Measurements from ENCODE around the gene FSTL4. TPM values are rescaled to one million over a fixed set of nuclear protein-coding genes. Genes with fewer than 3 reads are reported as not detected.

The FSTL4 gene
- total RNA-seq, 1 experiment from 2014 or later = 0.12 TPM

- ChIA-PET POLR2A (no interaction called here), CTCF (interaction anchor here (0.6 to 2.0 kb wide), 3 partner anchors 25 to 505 kb away, joined by 3 to 8 read pairs (median 5); no protein-coding TSS in a partner anchor)
- no peak overlapping the region for H3K27ac Mint-ChIP-seq (ENCODE audit: low read depth, unreplicated experiment)
- no peaks in the 10 kb centered on the region for H3K9me3 Mint-ChIP-seq (ENCODE audit: unreplicated experiment)
- no peak for DNase-seq (ENCODE audit: unreplicated experiment)
- BruUV-seq (replicated peaks) = no TSS peak
- intact Hi-C loops (cut with micrococcal nuclease) = no loop called here
- no peaks in the 10 kb centered on the region for H3K4me1 Mint-ChIP-seq (ENCODE audit: insufficient read depth, unreplicated experiment)
- TF ChIP-seq, protein P1, sequence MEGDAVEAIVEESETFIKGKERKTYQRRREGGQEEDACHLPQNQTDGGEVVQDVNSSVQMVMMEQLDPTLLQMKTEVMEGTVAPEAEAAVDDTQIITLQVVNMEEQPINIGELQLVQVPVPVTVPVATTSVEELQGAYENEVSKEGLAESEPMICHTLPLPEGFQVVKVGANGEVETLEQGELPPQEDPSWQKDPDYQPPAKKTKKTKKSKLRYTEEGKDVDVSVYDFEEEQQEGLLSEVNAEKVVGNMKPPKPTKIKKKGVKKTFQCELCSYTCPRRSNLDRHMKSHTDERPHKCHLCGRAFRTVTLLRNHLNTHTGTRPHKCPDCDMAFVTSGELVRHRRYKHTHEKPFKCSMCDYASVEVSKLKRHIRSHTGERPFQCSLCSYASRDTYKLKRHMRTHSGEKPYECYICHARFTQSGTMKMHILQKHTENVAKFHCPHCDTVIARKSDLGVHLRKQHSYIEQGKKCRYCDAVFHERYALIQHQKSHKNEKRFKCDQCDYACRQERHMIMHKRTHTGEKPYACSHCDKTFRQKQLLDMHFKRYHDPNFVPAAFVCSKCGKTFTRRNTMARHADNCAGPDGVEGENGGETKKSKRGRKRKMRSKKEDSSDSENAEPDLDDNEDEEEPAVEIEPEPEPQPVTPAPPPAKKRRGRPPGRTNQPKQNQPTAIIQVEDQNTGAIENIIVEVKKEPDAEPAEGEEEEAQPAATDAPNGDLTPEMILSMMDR (IDR thresholded peaks at IDR 0.05; ENCODE audit: unreplicated experiment) = no peak
- H3K27me3 Mint-ChIP-seq (ENCODE audit: insufficient read depth, unreplicated experiment) = peaks cover 9% of the 10 kb centered on the region
- H3K36me3 Mint-ChIP-seq (ENCODE audit: insufficient read depth, unreplicated experiment) = no peaks in the 10 kb centered on the region
- H3K4me3 Mint-ChIP-seq (ENCODE audit: unreplicated experiment) = no peak overlapping the region
These were observed 248.3 kb downstream of the FSTL4 start for GRCh38 chr5:133363807-133364587.

DNA sequence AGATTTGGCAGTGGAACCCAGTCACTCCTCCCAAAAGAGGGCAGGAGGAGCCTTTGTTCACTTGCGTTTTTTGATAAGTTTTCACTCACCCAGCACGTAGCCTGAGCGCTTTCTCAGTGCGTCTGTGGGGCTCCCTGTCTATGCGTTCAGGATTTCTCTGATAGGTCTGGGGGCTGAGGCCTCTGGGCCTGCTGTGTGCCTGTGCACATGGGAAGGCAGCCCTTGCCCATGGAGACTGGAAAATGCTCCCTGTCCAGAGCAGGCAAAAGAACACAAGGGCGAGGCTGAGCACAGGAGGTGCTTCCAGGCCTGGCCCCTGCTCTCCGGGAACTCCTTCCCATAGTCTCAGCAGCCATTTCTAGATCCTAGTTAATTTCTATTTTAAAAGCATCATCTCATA lies 249.9 kb downstream of the FSTL4 start:
- CTCF ChIA-PET = no interaction called here
- no peaks in the 10 kb centered on the region for H3K4me1 Mint-ChIP-seq (ENCODE audit: insufficient read depth, unreplicated experiment)
- no peaks in the 10 kb centered on the region for H3K36me3 Mint-ChIP-seq (ENCODE audit: insufficient read depth, unreplicated experiment)
- H3K27ac Mint-ChIP-seq (ENCODE audit: low read depth, unreplicated experiment) = no peak overlapping the region
- BruUV-seq (replicated peaks) = no TSS peak
- TF ChIP-seq, protein P1 (IDR thresholded peaks at IDR 0.05; ENCODE audit: unreplicated experiment) = no peak
- H3K27me3 Mint-ChIP-seq (ENCODE audit: insufficient read depth, unreplicated experiment) = peaks cover 9% of the 10 kb centered on the region
- intact Hi-C loops (cut with micrococcal nuclease) = no loop called here
- POLR2A ChIA-PET = no interaction called here
- no peaks in the 10 kb centered on the region for H3K9me3 Mint-ChIP-seq (ENCODE audit: unreplicated experiment)
- no peak overlapping the region for H3K4me3 Mint-ChIP-seq (ENCODE audit: unreplicated experiment)
- DNase-seq (ENCODE audit: unreplicated experiment) = no peak

DNA sequence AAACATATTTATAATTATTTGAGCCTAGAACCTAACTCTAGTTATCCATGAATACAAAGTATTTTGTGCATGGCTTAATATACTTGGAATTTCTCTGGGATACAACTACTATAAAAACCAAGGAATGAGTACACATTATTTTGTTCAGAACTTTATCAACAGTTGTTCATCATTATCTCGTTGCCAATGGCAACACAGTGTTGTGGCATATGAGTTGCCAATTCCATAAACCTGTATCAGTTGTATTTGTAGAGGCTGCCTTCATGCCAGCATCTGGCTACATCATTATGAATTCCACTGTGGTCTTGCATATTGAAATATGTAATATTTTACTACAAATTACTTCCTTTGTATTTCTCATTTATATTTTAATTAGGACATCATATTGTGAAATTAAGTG lies 250.4 kb downstream of the FSTL4 start:
- no peaks in the 10 kb centered on the region for H3K9me3 Mint-ChIP-seq (ENCODE audit: unreplicated experiment)
- DNase-seq (ENCODE audit: unreplicated experiment) = no peak
- TF ChIP-seq, protein P1 (IDR thresholded peaks at IDR 0.05; ENCODE audit: unreplicated experiment) = no peak
- intact Hi-C loops (cut with micrococcal nuclease) = no loop called here
- POLR2A ChIA-PET = no interaction called here
- H3K4me3 Mint-ChIP-seq (ENCODE audit: unreplicated experiment) = no peak overlapping the region
- H3K36me3 Mint-ChIP-seq (ENCODE audit: insufficient read depth, unreplicated experiment) = no peaks in the 10 kb centered on the region
- no peak overlapping the region for H3K27ac Mint-ChIP-seq (ENCODE audit: low read depth, unreplicated experiment)
- peaks cover 9% of the 10 kb centered on the region for H3K27me3 Mint-ChIP-seq (ENCODE audit: insufficient read depth, unreplicated experiment)
- H3K4me1 Mint-ChIP-seq (ENCODE audit: insufficient read depth, unreplicated experiment) = no peaks in the 10 kb centered on the region
- BruUV-seq (replicated peaks) = no TSS peak
- CTCF ChIA-PET = interaction anchor here (1.7 kb wide), 1 partner anchor 62 kb away, joined by 5 read pairs; no protein-coding TSS in a partner anchor

DNA sequence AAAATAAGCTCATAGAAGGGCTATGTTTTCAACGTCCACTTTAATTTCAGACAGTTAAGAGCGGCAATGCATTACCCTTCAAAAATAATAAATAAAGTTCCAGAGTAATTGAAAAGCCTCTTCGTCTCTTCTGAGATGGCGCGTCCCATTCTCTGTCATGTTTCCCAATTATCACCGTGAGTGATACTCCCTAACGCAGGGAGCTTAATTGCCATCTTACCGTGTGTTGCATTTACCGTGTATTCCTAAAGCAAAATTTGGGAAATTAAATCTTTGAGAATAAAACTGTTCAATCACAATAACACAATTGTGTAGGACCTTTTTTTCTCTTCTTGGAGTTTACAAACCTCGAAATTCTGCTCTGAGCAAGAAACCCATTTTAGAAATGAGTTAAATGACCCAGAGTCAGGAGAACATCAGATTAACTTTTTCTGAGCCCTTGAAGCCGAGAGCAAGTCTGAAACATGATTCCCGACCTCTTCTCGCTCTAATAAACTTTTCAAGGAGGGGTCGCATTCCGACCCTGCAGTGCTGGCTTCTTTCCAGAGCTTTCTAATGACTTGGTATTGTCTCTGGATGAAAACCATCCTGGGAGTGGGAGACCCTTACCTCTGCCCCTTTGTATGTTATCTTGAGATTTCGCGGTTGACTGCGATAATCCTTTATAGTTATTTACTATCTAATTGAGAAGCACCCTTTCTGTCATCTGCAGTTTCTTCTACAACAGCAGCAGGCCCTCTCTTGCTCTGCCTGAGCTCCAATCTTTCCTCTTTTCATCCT lies 251.5 kb downstream of the FSTL4 start:
- BruUV-seq (replicated peaks) = no TSS peak
- DNase-seq (ENCODE audit: unreplicated experiment) = no peak
- intact Hi-C loops (cut with micrococcal nuclease) = no loop called here
- Mint-ChIP-seq H3K36me3 (ENCODE audit: insufficient read depth, unreplicated experiment) (no peaks in the 10 kb centered on the region), H3K27ac (ENCODE audit: low read depth, unreplicated experiment) (no peak overlapping the region), H3K4me1 (ENCODE audit: insufficient read depth, unreplicated experiment) (no peaks in the 10 kb centered on the region), H3K9me3 (ENCODE audit: unreplicated experiment) (no peaks in the 10 kb centered on the region), H3K27me3 (ENCODE audit: insufficient read depth, unreplicated experiment) (peaks cover 2% of the 10 kb centered on the region), H3K4me3 (ENCODE audit: unreplicated experiment) (no peak overlapping the region)
- TF ChIP-seq, protein P1 (IDR thresholded peaks at IDR 0.05; ENCODE audit: unreplicated experiment) = no peak
- CTCF ChIA-PET = interaction anchor here (1.7 kb wide), 1 partner anchor 63 kb away, joined by 5 read pairs; no protein-coding TSS in a partner anchor
- POLR2A ChIA-PET = interaction anchor here (1.0 to 1.3 kb wide), 2 partner anchors 12 to 50 kb away, joined by 3 to 6 read pairs; no protein-coding TSS in a partner anchor
